Activated naive CD4-positive, alpha-beta T cell treated with Interleukin-2 at 50 U/mL for 16 hours (primary cell): Measurements from ENCODE around the gene ABCC11.

ENCODE experiments used
- DNase-seq: peaks from one replicate; pipeline ENCODE4 v3.0.0-alpha.2; 2020

Gene ABCC11

DNA sequence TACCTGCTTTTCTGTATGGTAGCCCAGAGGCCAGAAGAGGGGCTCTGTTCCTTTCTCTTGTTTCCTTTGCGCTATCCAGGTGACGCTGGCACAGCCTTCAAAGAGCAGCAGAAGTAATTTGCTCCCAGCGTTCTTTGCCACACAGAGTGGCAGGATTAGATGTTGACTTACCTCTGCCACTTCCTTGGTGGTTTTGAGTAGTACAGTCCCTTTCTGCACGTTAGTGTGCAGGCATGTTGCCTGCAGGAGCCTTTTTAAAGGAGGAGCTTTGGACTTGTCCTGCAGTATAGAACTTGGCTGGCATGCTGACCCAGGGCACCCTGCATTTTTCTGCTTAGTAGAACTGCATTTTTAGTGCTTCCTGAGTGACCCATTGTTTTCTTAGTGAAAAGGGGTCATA is at the start of gene ABCC11:
Gene ABCC11, minus strand, starts transcription at position 229 of the 400 bp plus-strand sequence. CDS start 15,618 bp downstream, outside the sequence.
- no peak for DNase-seq

DNA sequence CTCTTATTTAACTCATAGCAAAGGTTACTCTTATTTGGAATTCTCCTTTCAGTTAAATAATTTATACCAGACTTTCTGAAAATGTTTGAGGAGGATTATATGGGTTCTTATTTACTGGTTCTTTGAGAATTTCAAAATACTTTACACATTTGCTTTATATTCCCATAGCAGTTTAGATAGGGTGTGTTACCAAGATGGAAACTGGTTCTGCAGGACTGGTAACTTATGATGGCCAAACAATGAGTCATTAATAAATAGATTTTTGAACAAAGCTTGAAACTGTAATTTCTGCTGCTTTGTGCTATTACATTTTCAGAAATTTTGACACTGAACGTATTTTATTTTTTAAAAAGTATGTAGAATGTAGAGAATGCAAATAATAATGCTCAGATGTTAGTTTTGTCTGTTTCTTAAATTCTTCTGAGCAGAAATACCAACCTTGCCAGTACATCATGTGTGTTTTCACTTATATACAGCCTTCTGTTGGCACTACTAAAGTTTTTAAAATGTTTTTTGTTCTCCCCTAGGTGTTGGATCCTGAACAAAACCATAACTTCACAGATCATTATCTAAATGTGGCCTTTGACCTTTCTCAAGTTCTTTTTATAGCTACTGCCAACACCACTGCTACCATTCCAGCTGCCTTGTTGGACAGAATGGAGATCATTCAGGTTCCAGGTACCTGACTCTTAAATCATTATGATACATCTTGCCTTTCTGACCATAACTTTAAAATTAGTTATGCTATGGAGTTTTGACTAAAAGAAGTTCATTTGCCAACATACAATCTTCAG is 48.3 kb upstream of the ABCC11 start:
- no peak for DNase-seq

DNA sequence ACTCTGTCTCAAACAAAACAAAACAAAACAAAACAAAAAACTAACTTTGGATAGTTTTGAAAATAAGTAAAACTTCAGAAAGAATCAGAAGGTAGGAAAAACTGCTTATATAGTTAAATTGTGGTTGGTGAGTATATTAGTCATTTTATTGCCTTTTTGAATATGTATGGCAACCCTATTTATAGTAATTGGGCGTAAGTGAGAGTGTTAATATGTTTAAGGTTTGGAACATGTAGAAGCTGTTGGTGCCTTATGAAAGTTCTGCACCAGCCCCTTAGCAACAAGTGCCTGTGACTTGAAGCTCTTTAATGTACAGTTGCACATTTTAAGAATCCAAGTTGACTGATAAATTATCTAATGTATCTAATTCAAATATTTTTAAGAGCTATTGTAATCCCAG is 47.4 kb upstream of the ABCC11 start:
- no peak for DNase-seq

DNA sequence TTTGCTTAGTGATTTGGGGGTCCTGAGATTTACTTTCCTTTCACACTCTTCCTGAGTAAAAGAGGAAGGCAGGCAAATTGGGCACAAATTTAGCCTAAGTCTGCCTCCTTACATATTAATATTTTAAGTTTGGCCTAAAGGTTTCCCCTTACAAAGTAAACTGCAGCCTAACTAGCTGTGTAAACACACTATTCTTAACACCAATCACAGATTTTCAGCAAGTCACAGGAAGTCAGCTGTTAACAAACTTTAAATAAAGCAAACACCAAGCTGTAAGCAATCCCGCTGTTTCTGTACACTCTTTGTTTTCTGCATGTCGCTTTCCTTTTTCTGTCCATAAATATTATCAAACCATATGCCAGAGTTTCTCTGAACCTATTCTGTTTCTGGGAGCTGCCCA is 45.1 kb upstream of the ABCC11 start:
- DNase-seq: no peak

DNA sequence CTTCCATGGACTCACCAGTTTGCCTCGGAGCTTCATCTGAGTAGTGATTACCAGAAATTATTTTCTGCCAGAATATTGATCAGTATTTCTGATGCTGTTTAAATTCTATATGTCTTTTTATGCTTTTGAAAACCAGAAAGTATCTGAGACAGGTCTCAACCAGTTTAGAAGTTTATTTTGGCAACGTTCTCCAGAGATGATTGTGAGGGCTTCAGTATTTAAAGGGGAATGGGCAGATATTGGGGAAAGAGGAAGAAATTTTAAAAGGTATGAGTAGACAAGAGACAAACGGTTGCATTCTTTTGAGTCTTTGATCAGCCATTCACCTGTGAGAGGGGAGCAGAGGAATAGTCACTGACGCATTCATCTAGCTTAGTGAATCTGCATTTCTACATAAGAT is 44.4 kb upstream of the ABCC11 start:
- no peak for DNase-seq

DNA sequence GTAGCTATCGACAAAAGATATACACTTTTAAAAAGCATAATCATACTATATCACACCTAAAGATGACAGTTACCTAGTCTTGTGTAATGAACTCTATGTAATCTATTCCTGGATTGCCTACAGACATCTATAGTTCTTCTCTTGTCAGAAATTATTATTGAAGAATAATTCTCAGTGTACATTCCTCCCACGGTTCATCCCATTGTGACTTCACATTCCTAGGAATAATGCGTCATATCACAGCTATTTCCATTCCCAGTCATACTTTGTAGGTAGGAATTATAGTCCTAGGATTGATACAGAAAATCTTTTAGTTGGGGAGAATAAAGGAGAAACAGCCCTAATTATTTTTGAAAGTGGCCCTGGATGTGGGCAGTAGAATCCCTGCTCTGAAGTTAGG is 44.0 kb upstream of the ABCC11 start:
- DNase-seq: no peak

DNA sequence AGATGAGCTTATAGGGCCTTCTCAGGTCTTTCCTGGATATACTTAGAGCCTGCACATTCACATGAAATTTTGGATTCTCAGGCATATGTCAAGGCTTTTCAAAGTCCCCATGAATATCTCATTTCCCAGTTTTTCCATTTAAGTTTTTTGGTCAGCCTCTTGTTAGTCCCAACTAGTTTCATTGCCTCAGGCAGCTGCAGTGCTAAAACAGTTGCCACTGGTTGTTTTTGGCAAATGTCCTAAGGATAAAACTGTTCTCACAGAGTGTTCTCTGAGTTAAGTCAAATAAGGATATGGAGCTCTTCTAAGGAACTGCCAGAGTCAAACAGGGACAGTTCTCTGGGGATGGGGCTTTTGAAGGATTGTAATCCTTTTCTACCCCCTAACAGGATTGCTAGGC is 39.9 kb upstream of the ABCC11 start:
- DNase-seq: no peak

DNA sequence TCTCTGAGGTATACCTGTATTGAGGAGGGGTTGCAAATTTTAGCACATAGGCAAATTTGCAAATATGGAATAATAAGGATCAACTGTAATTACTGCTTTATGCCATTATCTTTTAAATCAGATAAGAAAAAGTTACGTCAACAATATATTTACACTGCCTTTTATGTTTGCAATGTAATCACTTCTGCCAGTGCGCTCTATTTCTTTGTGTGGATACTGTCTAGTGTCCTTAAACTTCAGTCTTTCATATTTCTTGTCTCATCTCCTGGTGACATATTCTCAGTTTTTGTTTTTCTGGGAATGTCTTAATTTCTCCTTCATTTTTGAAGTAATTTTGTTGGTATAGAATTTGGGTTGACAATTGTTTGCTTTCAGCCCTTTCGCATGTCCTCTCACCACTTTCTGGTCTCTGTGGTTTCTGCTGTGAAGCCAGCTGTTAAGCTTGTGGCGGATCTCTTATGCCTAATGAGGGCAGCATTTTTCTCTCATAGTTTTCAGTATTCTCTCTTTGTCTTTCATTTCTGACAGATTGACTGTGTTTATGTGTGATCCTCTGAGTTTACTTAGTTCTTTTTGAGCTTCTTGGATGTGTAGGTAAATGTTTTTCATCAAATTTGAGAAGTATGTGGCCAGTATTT is 37.6 kb upstream of the ABCC11 start:
- DNase-seq: no peak

DNA sequence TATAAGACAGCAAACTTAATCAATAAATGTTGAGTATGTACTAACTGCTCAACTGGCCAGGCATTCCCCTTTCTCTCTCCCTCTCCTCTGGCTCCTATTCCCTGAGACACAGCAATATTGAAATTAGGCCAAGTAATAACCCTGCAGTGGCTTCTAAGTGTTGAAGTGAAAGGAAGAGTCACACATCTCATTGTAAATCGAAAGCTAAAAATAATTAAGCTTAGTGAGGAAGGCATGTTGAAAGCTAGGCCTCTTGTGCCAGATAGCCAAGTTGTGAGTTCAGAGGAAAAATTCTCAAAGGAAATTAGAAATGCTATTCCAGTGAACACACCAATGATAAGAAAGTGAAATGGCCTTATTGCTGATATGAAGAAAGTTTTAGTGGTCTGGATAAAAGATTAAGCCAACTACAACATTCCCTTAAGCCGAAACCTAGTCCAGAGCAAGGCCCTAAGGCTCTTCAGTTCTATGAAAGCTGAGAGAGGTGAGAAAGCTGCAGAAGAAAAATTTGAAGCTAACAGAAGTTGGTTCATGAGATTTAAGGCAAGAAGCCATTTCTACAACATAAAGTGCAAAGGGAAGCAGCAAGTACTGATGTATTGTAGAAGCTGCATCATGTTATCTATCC is 35.4 kb upstream of the ABCC11 start:
- DNase-seq: no peak

DNA sequence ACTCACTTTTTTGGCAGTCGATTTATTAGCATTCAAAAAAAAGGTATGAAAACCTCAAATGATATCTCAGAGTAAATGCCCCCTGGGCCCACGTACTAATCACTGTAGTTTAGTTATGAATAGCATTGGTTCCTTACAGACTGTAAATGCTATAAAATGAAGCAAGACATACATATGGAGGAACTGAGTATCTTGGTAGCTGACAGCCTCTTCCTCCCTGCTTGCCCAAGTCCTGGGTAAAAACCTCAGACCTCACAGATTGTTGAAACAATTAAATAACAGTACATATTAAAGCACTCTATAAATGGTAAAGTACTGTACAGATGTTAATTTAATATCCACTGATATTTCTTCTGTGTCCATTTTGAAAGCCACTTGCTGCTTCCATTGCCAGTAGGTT is 33.2 kb upstream of the ABCC11 start:
- DNase-seq: no peak

DNA sequence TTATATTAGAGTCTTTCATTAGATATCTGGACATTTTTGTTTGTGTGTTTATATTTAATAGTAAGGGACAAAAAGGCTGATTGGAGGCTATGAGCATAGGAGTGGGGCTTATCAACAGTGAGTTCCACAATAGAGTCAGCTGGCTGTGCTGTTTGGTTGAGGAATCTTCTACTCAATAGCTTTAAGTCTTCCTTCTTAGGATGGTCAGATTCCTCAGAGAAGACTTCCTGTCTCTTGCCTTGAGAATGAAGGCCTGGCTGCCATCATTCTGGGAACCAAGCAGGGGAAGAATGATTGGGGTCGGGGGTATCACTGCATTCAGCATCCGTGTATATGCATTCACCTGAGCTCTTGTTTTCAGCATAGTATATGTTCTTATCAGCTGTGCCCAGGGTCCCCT is 31.9 kb upstream of the ABCC11 start:
- DNase-seq: no peak

DNA sequence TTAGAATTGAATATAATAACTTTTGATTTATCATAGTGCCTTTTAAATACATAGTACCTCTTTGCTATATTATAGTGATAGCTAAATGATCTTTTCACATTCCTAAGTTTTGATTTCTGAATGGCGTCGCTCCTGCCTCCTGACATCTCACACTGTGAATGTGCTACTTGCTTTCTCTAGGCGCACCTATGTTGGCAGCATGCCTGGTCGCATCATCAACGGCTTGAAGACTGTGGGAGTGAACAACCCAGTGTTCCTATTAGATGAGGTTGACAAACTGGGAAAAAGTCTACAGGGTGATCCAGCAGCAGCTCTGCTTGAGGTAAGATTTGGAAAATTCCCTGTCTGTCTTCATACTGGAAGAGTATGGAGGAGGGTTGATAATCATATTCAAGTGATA is 29.8 kb upstream of the ABCC11 start:
- DNase-seq: no peak

DNA sequence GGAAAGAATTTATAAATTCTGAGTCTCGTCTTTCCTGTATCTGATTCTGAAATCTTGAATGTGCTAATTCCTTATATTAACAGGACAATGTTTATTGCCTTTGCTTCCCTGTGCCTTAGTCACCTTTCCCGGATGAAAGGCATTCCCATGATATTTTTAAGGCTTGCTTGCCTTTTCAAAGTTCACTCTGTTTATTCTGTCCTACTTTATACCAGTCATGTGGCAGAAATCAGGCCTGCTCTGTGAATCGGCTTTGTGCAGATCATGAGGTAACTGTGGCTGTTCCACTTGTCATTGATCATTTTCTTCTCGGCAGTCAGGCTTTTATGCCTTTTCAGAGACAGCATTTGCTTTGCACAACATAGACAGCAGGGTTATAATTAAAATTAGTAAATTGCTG is 28.8 kb upstream of the ABCC11 start:
- no peak for DNase-seq

DNA sequence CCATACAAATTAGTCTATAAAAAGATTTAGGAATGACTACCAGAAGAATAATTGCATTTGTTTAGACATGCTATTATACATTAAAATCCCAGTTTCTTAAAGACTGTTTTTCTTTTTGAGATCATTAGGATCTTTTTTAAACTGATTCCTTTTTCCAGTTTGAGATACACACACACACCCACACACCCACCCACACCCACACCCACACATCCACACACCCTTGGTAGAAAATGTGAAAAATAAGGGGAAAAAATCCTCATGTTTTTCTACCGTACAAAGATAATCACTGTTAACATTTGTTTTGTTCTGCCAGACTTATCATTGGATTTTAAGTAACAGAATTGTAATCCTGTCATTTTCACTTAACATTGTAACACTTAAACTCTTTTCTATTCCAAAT is 27.1 kb upstream of the ABCC11 start:
- no peak for DNase-seq

DNA sequence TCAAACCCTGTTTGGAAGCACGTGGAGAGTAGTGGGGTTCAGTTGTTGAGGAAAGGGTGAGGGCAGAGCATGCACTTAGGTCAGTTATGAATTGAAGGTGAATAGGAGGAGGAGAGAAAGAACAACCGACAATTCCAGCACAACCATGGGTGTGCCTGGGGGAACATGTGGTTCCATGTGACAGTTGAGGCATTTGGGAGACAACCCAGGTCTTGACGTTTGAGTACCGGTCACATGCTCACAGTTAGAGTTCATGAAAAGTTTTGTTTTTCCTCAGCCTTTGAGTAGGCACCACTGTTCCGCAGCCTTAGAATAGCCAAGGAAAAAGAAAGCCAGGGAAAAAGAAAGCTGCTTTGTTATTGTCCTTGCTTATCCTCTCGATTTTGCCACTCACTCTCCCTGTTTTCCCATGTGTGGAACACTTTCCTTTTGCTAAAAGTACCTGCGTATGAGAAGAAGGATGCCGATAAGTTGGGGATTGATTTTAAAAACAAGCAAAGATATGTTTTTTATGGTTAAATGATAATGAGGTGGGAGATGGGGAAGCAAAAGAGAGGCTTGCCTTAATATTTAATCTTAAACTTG is 25.6 kb upstream of the ABCC11 start:
- no peak for DNase-seq

DNA sequence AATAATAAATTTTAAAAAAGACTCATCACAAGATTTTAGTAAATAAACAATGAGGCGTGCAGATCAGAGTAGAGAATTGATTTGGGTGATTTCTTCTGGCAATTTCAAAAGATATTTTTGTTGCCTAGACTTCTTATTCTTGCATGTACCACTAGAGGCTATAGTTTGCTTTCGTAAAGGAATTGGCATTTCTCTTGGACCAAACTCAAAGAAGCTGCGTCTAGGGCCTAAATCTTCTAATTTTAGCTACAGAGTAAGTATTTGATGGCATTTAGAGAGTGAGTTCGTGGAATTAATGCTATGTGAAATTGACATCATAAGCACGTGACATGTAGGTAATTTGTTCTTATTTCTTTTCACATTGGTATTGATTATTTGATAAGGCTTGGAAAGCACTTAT is 24.4 kb upstream of the ABCC11 start:
- no peak for DNase-seq

DNA sequence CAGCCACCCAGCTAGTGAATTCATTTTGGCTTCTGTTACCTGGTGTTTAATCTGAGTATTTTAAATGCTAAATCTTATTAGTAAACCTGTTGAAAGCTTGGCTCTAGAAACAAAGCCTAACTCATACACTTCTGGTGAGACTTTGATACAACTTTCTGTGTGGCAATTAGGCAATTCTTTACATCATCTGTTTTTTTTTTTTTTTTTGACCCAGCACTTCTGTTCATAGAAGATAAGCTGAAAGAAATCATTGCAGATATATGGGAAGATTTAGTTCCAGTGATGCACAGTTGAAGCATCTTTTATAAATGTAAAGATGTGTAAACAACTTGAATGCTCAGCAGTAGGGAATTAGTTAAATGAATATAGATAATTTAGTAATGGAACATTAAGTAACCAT is 21.7 kb upstream of the ABCC11 start:
- no peak for DNase-seq

DNA sequence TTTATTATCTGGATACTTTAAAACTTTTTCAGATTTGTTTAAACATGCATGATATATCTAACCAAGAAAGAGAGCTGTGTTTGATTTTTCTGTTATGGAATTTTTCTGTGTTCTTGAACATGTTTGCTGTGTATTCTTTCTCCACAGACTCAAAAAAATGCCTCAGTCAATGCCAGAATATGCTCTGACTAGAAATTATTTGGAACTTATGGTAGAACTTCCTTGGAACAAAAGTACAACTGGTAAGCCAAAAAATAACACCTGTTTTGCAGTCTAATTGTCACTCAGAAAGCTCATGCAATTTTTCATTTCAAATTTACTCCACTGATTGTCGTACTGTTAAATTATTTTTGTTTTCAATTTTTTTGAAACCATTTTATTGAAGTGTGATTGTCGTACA is 15.3 kb upstream of the ABCC11 start:
- no peak for DNase-seq

DNA sequence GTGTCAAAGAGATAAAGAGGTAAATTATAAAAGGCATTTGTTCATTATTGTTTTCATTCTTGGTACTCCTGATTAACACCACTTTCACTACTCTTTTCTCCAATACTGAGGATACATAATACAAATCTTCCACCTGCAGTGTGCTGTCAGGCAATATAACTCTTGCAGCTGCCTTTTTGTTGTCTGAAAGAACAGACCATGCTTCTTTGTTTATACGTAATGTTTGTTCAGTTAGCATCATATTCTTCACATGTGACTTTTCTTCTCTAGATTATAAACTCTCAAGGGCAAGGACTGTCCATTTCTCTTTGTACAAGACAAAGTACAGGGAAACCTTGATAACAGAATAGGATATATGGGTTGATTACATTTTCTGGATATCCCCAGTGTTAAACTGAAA is 14.2 kb upstream of the ABCC11 start:
- DNase-seq: no peak

DNA sequence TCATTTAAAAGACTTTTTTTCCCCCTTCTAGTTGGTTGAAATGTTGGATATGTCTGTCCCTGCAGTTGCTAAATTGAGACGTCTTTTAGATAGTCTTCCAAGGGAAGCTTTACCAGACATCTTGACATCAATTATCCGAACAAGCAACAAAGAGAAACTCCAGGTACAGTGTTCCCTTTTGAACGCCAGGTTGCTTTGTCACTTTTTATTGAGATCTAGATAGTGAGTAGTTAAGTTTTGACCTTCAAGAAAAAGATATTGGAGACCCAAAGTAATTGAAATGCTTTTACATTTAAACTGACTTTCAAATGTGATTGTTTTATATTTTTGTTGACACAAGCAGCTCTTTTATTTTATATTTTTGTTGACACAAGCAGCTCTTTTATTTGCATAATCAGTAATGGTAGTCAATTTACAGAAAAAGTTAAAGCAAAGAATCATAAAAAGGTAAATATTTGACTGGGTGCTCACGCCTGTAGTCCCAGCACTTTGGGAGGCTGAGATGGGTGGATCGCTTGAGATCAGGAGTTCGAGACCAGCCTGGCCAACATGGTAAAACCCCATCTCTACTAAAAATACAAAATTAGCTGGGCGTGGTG is 9.3 kb upstream of the ABCC11 start:
- no peak for DNase-seq

DNA sequence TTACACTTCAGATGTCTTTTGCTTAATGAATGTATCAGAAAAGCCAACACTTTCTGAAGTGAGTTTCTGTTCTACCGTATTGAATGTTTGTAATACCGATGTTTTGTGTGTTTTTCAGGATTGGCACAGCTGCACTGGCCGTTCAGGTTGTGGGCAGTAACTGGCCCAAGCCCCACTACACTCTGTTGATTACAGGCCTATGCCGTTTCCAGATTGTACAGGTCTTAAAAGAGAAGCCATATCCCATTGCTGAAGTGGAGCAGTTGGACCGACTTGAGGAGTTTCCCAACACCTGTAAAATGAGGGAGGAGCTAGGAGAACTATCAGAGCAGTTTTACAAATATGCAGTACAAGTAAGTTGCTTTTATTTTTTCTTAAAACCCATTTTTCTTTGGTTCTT is 4.7 kb upstream of the ABCC11 start:
- DNase-seq: no peak

DNA sequence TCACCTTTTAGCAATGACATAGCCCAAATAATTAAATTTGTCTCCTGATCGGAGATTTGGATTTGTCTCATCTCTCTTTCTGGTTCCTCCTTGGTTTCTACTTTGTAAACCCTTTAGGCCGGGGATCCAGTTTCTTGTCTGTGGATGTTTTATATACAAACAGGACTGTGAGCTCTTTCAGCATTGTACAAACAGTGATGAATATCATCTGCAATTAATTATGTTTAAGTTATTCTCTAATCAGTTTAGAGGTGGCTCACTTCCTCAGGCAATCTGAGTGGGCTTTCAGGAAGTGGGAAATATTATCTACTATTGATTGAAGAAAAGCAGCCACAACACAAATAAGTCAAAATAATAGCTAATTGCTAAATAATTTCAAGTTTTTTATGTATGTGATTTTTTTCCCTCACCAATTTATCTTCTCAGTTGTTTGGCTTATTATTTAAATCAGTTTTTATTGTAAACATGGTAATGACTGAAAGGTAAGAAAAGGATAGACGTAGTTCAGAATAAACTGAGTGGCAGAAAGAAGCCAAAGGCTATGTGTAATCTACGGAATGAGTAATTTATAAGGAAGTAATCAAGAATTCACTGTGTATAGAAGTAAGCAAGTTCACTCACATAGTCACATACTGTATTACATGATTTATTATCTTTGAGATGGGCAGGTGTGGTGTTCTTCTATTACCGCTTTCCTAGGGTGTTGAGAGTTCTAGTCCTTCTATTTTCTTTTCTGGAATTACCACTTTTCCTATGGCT is 3.4 kb upstream of the ABCC11 start:
- DNase-seq: no peak

DNA sequence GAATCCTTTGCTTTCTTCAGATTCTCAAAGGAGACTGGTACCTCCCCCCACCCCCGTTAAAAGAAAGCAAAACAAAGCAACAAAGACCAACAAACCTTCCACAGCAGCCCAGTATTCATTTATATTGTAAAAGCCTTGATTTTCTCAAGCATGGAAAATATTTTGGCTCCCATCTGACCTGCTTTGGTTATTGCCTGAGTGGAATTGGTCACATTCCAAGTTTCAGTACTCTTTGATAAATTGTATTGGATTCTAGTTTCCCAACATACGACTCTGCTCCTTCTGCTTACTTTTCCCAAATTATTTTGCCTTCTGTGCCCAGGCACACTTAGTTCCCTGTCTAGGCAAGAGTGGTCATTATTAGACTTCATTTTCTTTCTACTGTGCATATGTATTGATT is 1.3 kb downstream of the ABCC11 start:
- no peak for DNase-seq
